Measurements from ENCODE around the gene CRK.

The CRK gene

DNA sequence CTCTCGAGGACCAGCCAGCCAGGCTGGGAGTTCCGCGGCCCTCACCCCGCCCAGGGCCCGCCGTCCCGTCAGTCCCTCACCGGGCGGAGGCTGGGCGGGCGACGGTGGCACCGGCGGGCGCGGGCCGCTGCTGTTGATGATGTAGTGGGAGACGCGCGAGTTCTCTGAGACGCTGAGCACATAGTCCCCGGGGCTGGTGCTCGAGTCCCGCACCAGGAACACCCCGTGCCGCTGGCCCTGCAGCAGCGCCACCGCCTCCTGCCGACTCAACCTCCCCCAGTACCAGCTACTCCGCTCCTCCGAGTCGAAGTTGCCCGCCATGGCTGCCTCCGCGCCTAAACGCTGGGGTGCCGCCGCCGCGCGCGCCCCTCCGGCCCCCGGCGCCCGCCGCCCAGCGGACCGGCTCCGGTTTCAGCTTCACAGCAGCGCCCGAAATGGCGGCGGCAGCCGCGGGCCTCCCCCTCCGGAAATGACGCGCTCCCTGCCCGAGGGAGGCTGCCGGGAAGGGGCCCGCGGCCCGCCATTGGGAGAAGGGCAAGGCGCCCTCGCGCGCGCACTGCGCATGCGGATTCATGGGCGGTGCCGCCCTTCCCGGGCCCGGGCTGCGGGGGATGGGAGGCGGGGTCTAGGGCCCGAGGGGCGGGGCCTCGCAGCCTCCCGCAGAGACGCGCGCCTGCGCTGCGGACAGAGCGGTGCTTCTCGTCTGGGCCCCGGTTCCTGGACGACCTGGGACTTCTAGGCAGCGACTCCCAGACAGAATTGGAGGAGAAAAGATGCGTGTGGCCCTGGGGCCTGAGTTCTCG, at the start of gene CRK:
TSS of gene CRK (minus strand) at position 436 of the 803 bp plus-strand sequence. CDS start at position 321, 115 bp downstream.
- peak; percentile 97 for DNase-seq (ENCODE audit: low spot score)

DNA sequence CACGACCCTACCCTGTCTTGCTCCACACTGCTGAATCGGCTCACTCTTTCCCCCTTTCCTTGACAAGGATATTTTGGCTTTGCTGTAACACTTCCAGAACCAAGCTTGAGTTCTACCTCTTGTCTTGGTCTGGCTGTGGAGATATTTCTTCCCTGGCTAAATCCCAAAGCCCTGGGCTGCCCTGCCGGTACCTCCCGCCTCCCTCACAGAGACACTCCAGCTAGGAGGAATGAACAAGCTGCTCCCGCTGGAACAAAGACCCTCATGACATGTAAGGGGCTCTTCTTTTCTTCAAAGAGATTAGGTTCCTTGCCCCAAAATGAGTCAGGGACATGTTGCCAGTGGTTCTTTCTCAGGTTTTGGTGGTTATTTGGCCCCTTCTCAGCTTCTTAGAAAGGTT, 49.6 kb upstream of the CRK start:
- no peak for DNase-seq (ENCODE audit: low spot score)

DNA sequence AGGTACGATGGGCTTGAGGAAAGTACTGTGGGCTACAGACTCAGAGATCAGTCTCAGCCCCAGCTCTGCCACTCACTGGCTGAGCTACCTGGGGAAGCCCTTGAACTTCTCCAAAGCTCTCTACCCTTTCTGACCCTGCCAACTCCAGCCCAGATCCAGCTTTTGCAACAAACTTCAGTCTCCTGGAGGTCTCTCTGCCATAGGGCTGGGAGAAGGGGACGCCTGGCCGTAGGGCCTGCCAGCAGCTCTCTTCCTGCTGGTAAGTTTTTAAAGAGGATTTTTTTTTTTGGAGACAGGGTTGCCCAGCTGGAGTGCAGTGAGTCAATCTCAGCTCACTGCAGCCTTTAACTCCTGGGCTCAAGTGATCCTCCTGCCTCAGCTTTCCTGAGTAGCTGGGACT, 48.8 kb upstream of the CRK start:
- no peak for DNase-seq (ENCODE audit: low spot score)

DNA sequence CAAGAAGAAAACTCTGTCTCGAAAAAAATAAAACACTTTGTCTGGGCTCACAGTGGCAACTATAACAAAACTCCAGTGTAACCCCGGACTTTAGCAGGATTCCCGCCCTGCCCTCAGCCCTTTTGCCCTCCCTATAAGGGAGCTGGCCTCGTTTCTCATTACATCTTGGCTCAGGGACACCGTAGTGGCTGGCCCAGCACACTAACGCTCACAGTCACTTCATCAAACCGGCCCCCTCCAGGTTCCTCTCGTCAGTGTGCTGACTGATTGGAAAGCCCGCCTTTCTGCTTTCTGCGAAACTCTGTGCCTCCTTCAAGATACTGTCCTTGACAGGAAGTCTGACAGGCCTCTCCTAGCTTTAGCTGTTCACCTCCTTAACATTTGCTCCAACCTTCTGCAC, 47.7 kb upstream of the CRK start:
- DNase-seq (ENCODE audit: low spot score), result no peak

GRCh38 chr17:1498869-1499268, 42.8 kb upstream of the CRK start:
- DNase-seq (ENCODE audit: low spot score), result no peak

DNA sequence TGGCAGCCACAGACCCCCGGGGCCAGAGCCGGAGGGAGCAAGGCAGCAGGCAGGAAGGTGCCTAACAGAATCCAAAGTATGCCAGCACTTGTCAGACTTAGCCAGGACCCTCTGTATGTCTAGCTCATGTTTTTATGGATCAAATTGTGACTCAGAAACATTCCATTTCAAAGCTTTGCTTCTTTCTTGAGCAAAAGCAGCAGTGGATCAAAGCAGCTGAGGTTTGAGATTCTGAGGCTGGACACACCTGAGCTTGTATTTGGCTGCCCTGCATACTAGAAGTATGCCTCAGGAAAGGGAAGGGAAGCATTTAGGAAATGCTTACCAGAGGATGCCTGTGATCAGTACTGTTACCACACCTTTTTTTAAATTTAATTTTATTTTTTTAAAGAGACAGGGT, 42.2 kb upstream of the CRK start:
- DNase-seq (ENCODE audit: low spot score), result no peak

DNA sequence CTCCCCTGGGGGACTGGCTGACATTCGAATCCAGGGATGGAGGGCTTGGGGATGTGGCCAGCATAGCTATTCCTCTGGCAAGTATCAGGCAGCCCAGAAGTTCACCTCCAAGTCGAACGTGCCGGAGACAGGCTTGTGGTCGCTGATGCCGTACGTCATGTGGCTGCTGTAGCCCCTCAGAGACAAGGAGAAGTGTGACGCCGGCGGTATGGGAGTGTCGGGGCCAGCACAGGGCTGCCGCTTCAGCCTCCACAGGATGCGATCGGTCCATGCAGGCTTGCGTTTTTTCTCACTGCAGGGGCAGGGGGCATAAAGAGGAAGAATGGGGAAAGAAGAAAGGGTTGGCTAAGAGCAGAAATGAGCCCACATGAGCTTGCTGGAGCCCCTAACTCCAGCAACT, 41.8 kb upstream of the CRK start:
- DNase-seq (ENCODE audit: low spot score), result no peak

DNA sequence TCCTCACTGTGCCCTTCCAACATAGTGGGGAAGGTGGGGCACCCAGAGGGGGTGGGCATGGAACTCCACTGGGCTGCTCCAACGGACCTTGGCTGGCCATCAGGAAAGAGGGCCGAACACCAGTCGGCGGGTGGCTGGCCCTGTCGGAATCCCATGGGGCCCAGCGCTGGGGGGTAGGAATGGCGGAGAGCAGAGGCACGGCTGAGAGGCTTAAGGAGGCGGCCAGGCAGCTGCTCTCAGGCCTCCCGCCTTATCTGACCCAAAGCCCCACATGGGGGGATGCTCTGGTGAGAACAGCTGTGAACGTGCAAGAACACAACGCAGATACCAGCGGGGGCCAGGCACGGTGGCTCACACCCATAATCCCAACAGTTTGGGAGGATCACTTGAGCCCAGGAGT, 40.8 kb upstream of the CRK start:
- no peak for DNase-seq (ENCODE audit: low spot score)

DNA sequence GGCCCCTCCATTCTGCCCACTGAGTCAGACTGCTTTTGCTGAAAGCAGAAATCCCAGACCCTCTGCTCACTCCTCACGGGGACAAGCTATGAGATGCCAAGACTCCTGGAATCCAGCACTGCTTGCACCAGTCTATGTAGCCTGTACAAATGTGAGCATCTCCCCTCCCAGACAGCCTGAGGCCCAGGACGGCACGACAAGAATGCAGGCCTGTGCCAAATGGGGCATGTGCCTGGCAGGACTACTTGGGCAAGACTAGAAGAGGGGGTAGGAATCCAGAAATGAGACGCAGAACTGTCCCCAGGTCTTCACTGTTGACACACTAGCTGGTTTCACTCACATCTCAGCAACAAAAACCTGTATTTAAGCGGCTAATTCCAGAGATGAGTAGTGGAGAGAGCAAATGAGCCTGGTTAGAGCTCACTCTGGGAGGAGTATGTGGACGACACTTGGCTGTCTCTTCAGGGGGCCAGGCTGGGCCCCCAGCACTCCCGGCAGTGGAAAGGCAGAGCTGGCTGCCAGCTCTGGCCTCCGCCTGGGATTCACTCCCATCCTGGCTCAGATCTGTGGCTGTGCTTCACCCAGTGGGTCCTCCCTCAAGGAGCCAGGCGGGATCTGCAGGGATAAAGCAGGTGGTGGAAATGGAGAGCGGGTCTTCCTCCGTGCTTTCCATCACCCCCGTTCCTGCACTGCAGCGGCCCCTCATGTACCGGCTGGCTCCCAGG, 39.4 kb upstream of the CRK start:
- no peak for DNase-seq (ENCODE audit: low spot score)

GRCh38 chr17:1494736-1495253, 38.8 kb upstream of the CRK start:
- no peak for DNase-seq (ENCODE audit: low spot score)

DNA sequence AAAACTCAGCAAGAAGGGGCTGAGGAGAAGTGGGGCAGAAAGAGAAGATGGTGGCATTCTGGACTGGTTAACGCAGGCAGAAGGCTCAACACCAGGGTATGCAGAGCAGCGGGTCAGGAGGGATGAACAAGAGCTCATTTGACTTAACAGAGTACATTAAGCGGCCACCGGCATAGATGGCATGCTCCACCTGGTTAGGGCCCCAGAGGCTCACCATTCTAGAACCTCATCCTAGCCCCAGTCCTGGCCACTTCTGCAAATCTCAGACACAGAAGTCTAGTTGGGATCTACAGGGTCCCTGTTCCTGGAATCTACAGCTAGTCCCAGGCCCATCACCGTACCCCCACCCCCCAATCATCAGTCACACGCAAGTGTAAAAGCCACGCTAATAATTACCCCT, 38.2 kb upstream of the CRK start:
- DNase-seq (ENCODE audit: low spot score), result no peak

- DNase-seq (ENCODE audit: low spot score), result no peak
These were observed 37.4 kb upstream of the CRK start for GRCh38 chr17:1493291-1493980.

DNA sequence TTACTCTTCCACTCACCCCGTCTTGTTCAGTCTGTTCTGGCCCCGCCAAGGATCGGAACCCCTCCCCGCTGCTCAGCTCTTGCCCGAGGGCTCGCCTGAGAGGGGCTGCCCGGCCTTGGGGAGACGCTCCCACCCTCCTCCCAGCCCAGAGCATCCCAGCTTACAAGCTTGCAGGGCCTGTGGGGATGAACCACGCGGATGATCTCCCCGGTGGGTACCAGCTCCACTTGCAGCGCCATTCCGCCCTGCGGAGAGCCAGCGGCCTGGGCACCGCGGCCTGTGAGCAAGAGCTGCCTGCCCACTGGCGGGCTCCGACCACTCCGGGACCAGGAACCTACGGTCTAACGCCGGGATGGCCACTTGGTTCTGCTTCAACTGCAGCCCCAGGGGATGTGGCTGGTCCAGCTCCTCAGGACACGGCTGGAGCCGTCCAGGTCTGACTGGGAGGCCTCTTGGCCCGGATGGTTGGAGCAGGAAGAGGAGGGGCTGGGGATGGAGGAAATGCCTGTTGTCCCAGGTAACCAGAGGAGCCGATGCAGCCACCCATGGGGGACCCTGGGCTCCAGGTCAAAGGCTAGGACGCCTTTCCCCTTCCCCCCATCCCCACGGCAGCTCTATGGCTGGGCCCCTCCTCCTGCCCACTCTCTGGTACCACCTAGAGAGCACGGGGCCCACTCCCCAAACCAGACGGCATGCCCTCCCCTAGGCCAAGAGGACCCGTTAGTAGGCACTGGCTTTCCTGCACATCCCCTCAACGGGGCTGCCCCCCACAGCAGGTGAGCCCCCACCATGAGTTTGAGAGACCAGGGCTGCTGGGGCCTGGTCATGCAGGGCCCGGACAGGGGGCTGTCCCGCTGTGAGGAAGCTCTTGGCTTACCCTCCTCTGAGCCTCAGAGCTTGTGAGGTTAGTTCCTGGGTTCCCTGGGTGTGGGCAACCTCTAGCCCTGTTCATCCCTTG, 36.5 kb upstream of the CRK start, which contains the start of gene MYO1C:
TSS of gene MYO1C (minus strand) at position 438 of the 958 bp plus-strand sequence. CDS start at position 239, 199 bp downstream.
- no peak for DNase-seq (ENCODE audit: low spot score)

DNA sequence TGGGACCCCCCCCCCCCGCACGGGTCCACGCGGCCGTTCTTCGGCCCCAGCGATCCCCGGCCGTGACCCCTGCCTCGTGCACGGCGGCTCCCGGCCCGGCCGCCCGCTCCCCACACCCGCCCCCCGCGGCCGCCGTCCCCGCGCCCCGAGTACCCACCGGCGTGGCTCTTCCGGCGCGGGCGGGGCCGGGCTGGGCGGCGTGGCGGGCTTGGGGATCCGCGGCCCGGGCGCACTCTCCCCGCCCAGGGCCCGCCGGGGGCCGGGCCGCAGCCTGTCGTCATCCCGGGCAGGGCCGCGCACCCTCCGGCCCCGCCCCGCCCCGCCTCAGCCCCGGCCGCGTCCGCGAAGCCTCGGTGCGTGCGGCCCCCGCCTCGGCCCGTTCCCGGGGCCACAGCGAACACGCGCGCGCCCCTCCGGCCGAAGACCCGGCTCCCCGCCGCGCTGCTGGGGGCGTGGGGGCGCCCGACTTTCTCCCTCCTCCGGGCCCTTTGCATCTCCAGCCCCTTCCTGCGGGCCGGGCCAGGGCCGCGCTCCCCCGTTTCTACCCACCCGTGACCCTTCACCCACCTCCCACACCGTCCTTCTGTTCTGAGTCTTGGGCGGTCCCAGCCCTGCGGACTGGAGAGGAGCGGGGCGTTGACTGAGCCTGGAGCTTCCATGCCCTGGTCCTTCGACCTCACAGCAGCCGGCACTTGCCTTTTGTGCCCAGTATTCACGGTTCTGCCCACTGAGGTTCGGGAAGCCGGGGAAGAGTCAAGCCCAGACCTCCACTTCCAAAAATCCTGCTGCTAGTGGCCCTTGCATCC, 35.6 kb upstream of the CRK start:
- peak; percentile 68 for DNase-seq (ENCODE audit: low spot score)

DNA sequence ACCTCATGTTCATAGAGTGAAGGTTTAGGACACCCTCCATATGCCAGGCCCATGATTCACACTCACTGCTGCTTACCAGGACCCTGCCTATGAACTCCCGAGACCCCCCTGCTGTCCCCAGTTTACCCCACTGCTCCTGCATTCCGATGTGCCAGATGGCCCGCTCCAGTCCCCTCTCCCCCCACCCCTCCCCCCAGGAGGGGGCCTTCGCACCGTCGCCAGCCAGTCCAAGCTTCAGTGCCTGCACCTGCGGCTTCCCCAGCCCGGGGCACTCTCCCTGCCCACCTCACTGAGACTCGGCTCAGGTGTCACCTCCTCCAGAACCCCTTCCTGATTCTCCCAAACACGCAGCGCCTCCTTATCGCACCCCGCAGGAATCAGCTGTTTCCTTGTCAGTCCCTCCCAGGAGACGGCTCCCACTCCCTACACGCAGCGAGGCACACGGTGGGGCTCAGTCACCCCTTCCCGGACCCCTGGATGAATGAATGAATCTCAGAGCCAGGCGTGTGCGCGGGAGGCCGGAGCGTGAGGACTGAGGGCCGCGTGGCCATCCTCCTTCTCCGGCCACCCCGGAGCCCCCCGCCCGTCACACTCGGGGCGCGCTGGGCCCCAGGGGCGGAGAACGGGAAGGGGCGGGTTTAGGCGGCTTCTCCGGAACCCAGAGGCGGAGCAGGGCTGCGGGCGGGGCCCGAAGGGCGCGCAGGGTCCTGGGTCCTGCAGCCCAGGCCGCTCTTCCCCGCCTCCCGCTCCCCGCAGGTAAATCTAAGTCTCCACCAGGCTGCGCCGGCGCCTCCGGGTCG, 34.8 kb upstream of the CRK start:
- DNase-seq (ENCODE audit: low spot score), result peak; percentile 44

DNA sequence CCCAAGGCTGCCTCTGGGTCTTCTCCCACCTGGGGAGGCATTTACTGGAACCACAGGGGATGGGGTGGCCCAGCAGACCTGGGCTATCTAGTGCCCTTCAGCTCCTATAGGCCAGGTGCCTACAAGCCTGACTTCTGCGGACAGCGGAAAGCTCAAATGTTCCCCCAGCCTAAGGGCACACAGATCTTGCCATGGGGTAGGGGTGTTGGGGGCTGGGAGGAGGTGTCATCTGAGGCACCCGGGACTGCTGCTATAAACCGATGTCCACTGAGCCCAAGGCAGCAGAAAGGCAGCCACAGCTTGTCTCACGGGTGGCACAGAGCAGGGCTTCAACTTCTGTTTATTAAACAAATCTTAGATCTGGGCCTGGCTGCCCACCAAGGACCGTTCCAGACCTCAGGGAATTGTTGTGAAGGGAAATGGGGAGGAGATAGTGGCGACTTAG, 32.8 kb upstream of the CRK start:
- no peak for DNase-seq (ENCODE audit: low spot score)

GRCh38 chr17:1487939-1488825, 32.1 kb upstream of the CRK start:
- DNase-seq (ENCODE audit: low spot score), result peak; percentile 92
